Stimulated activated CD4-positive, alpha-beta T cell treated with anti-CD3 and anti-CD28 coated beads, Interleukin-4, amount 100 ng/mL, for 48 hours (primary cell): ENCODE measurements around the gene PCDHB10.
"Not testable (repeated sequence)": the region's sequence is repeated elsewhere in the genome, so short reads cannot be mapped to it uniquely, and the experiment has no call there.

Source experiments
- DNase-seq, 2 donors: peaks; one replicate each; pipeline ENCODE4 v3.0.0-alpha.2; 2020; ENCODE audit warnings: low read depth in 2 of 2

The PCDHB10 gene

GRCh38 chr5:141192110-141192725 is at the start of gene PCDHB10:
TSS of gene PCDHB10 (plus strand) at chr5:141192353. CDS start at chr5:141192553, 200 bp downstream.
- peak in 1 of 2 donors; percentile 18 for DNase-seq

- no peak for DNase-seq
Observed at GRCh38 chr5:141149812-141150211, 42.3 kb upstream of the PCDHB10 start, which contains the start of gene PCDHB6. TSS of gene PCDHB6 (plus strand) at chr5:141150057. CDS start at chr5:141150258, 201 bp downstream.

GRCh38 chr5:141150224-141150992 is 41.7 kb upstream of the PCDHB10 start:
- DNase-seq = no peak

GRCh38 chr5:141150993-141151325 is 41.2 kb upstream of the PCDHB10 start:
- DNase-seq = no peak

- DNase-seq = not testable (repeated sequence)
Observed at GRCh38 chr5:141151632-141152031, 40.5 kb upstream of the PCDHB10 start.

GRCh38 chr5:141152096-141152495 is 40.1 kb upstream of the PCDHB10 start:
- DNase-seq = not testable (repeated sequence)

GRCh38 chr5:141155540-141156374 is 36.4 kb upstream of the PCDHB10 start:
- no peak for DNase-seq

- not testable (repeated sequence) for DNase-seq
Observed at GRCh38 chr5:141157356-141157755, 34.8 kb upstream of the PCDHB10 start.

- DNase-seq = not testable (repeated sequence)
Observed at GRCh38 chr5:141157901-141158300, 34.3 kb upstream of the PCDHB10 start.

GRCh38 chr5:141172381-141173204 is 19.6 kb upstream of the PCDHB10 start, which contains the start of gene PCDHB7:
TSS of gene PCDHB7 (plus strand) at chr5:141172644. CDS start at chr5:141172836, 192 bp downstream.
- DNase-seq = no peak

- DNase-seq = not testable (repeated sequence)
Observed at GRCh38 chr5:141174291-141175104, 17.7 kb upstream of the PCDHB10 start.

- DNase-seq = no peak
Observed at GRCh38 chr5:141175933-141176332, 16.2 kb upstream of the PCDHB10 start.

GRCh38 chr5:141177577-141178191 is 14.5 kb upstream of the PCDHB10 start, which contains the start of gene PCDHB8:
TSS of gene PCDHB8 (plus strand) at chr5:141177790. CDS start at chr5:141178035, 245 bp downstream.
- DNase-seq = not testable (repeated sequence)

GRCh38 chr5:141179371-141179770 is 12.8 kb upstream of the PCDHB10 start:
- DNase-seq = not testable (repeated sequence)

- DNase-seq = not testable (repeated sequence)
Observed at GRCh38 chr5:141179876-141180275, 12.3 kb upstream of the PCDHB10 start.

- no peak for DNase-seq
Observed at GRCh38 chr5:141180313-141180712, 11.8 kb upstream of the PCDHB10 start.

- no peak for DNase-seq
Observed at GRCh38 chr5:141182248-141182647, 9.9 kb upstream of the PCDHB10 start, which contains the start of gene PCDHB16. TSS of gene PCDHB16 (plus strand) at chr5:141182387. CDS start at chr5:141182560, 173 bp downstream.

GRCh38 chr5:141184117-141184855 is 7.9 kb upstream of the PCDHB10 start:
- DNase-seq = not testable (repeated sequence)
